ENCODE results near the gene ZCCHC3. TPM values are rescaled to one million over a fixed set of nuclear protein-coding genes. Genes with fewer than 3 reads are reported as not detected.

The ZCCHC3 gene
- total and polyA plus RNA-seq, 4 donors: 2.4 to 22.1 (median 5.6) TPM

DNA sequence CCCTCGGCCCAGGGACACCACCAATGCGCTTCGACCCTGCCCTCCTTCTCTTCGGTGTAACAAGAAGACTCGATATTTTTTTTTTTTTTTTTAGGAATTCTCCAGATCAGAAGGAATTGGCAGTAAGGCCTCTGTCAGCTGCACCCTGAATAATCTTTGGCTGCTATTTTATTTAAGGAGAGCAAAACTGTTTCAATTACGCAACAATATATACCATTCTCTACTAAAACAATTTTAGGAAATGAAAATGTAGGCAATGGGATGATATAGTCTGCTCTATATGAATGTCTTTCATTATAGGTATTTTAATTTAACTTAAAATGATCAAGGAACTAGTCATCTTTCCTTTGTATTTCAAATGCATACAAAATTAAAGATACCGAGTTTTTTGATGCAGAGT lies 13.3 kb downstream of the ZCCHC3 start:
- Histone ChIP-seq H3K4me1 (ENCODE audit: control insufficient read depth in 4 of 4, insufficient read depth in 4 of 4, low read length in 3 of 4) (no peaks in the 10 kb centered on the region), H3K9me3 (ENCODE audit: control insufficient read depth in 4 of 4, low read length in 3 of 4) (no peaks in the 10 kb centered on the region), H3K9ac (ENCODE audit: low read depth in 1 of 2, low read length in 2 of 2) (no peak overlapping the region), H3K36me3 (ENCODE audit: control insufficient read depth in 4 of 4, insufficient read depth in 3 of 4, low read depth in 1 of 4, low read length in 3 of 4) (no peaks in the 10 kb centered on the region), H3K27ac (ENCODE audit: low read depth in 1 of 2, low read length in 2 of 2) (no peak overlapping the region), H3K4me3 (ENCODE audit: low read depth in 1 of 3, low read length in 3 of 3) (no peak overlapping the region), H3K27me3 (ENCODE audit: control insufficient read depth in 4 of 4, insufficient read depth in 4 of 4, low read length in 3 of 4) (no peaks in the 10 kb centered on the region)
- no peak for TF ChIP-seq RXRA (IDR thresholded peaks at IDR 0.05)
- TF ChIP-seq, protein P1, sequence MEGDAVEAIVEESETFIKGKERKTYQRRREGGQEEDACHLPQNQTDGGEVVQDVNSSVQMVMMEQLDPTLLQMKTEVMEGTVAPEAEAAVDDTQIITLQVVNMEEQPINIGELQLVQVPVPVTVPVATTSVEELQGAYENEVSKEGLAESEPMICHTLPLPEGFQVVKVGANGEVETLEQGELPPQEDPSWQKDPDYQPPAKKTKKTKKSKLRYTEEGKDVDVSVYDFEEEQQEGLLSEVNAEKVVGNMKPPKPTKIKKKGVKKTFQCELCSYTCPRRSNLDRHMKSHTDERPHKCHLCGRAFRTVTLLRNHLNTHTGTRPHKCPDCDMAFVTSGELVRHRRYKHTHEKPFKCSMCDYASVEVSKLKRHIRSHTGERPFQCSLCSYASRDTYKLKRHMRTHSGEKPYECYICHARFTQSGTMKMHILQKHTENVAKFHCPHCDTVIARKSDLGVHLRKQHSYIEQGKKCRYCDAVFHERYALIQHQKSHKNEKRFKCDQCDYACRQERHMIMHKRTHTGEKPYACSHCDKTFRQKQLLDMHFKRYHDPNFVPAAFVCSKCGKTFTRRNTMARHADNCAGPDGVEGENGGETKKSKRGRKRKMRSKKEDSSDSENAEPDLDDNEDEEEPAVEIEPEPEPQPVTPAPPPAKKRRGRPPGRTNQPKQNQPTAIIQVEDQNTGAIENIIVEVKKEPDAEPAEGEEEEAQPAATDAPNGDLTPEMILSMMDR (IDR thresholded peaks at IDR 0.05; ENCODE audit: low read depth, low read length, missing input control): no peak
- TF ChIP-seq SP1 (IDR thresholded peaks at IDR 0.05): peak; percentile 37
- peak; percentile 22 for TF ChIP-seq NR2F2 (IDR thresholded peaks at IDR 0.05)
- TF ChIP-seq, protein P2, sequence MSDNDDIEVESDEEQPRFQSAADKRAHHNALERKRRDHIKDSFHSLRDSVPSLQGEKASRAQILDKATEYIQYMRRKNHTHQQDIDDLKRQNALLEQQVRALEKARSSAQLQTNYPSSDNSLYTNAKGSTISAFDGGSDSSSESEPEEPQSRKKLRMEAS (IDR thresholded peaks at IDR 0.05): no peak
- no peak for TF ChIP-seq GABPA (IDR thresholded peaks at IDR 0.05 in 1 of 2, conservative IDR thresholded peaks at IDR 0.05 in 1 of 2)
- TF ChIP-seq TAF1 (conservative IDR thresholded peaks at IDR 0.05): no peak
- TF ChIP-seq FOXA2 (IDR thresholded peaks at IDR 0.05): no peak
- TF ChIP-seq JUND (IDR thresholded peaks at IDR 0.05): no peak
- TF ChIP-seq, protein P3, sequence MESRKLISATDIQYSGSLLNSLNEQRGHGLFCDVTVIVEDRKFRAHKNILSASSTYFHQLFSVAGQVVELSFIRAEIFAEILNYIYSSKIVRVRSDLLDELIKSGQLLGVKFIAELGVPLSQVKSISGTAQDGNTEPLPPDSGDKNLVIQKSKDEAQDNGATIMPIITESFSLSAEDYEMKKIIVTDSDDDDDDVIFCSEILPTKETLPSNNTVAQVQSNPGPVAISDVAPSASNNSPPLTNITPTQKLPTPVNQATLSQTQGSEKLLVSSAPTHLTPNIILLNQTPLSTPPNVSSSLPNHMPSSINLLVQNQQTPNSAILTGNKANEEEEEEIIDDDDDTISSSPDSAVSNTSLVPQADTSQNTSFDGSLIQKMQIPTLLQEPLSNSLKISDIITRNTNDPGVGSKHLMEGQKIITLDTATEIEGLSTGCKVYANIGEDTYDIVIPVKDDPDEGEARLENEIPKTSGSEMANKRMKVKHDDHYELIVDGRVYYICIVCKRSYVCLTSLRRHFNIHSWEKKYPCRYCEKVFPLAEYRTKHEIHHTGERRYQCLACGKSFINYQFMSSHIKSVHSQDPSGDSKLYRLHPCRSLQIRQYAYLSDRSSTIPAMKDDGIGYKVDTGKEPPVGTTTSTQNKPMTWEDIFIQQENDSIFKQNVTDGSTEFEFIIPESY (IDR thresholded peaks at IDR 0.05): no peak
- TF ChIP-seq FOXA1 (IDR thresholded peaks at IDR 0.05): no peak
- no peak for TF ChIP-seq EGR1 (IDR thresholded peaks at IDR 0.05; ENCODE audit: low read depth in 2 of 2)
- TF ChIP-seq HNF4A (conservative IDR thresholded peaks at IDR 0.05): no peak
- DNase-seq (ENCODE audit: low spot score): no peak
- 25% methylated on average over 7 of the region's 7 CpGs for WGBS

DNA sequence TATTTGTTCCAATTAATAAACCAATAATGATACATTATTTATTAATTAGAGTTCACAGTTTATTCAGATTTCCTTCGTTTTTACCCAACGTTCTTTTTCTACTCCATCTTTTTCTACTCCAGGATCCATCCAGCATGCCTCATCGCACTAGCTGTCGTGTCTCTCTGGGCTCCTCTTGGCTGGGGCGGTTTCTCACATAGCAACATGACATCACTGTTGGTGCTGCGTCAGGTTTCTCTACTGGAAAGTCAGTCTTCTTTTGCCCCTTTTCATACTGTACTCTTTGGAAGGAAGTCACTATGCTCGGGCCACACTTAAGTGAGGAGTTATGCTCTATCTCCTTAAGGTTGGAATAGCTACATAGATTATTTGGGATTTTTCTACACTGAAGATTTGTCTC lies 14.2 kb downstream of the ZCCHC3 start:
- no peaks in the 10 kb centered on the region for H3K36me3 ChIP-seq (ENCODE audit: control insufficient read depth in 4 of 4, insufficient read depth in 3 of 4, low read depth in 1 of 4, low read length in 3 of 4)
- TF ChIP-seq GABPA (IDR thresholded peaks at IDR 0.05 in 1 of 2, conservative IDR thresholded peaks at IDR 0.05 in 1 of 2): no peak
- TF ChIP-seq NR2F2 (IDR thresholded peaks at IDR 0.05): no peak
- TF ChIP-seq, protein P1 (IDR thresholded peaks at IDR 0.05; ENCODE audit: low read depth, low read length, missing input control): no peak
- TF ChIP-seq RAD21 (IDR thresholded peaks at IDR 0.05): no peak
- TF ChIP-seq YY1 (IDR thresholded peaks at IDR 0.05): no peak
- TF ChIP-seq, protein P4, sequence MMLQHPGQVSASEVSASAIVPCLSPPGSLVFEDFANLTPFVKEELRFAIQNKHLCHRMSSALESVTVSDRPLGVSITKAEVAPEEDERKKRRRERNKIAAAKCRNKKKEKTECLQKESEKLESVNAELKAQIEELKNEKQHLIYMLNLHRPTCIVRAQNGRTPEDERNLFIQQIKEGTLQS (IDR thresholded peaks at IDR 0.05): no peak
- TF ChIP-seq JUND (IDR thresholded peaks at IDR 0.05): no peak
- TF ChIP-seq FOXA2 (IDR thresholded peaks at IDR 0.05): no peak
- no peak for TF ChIP-seq FOXA1 (IDR thresholded peaks at IDR 0.05)
- TF ChIP-seq SP1 (IDR thresholded peaks at IDR 0.05): no peak
- no peak for TF ChIP-seq TAF1 (conservative IDR thresholded peaks at IDR 0.05)
- no peak for DNase-seq (ENCODE audit: low spot score)
- H3K4me1 ChIP-seq (ENCODE audit: control insufficient read depth in 4 of 4, insufficient read depth in 4 of 4, low read length in 3 of 4): no peaks in the 10 kb centered on the region
- no peaks in the 10 kb centered on the region for H3K27me3 ChIP-seq (ENCODE audit: control insufficient read depth in 4 of 4, insufficient read depth in 4 of 4, low read length in 3 of 4)
- 93% methylated on average over 7 of the region's 7 CpGs for WGBS
- H3K9ac ChIP-seq (ENCODE audit: low read depth in 1 of 2, low read length in 2 of 2): no peak overlapping the region
- no peaks in the 10 kb centered on the region for H3K9me3 ChIP-seq (ENCODE audit: control insufficient read depth in 4 of 4, low read length in 3 of 4)
- H3K4me3 ChIP-seq (ENCODE audit: low read depth in 1 of 3, low read length in 3 of 3): no peak overlapping the region
- H3K27ac ChIP-seq (ENCODE audit: low read depth in 1 of 2, low read length in 2 of 2): no peak overlapping the region

Data from liver (tissue), 9 donors.